Spleen (tissue), 7 donors: Measurements from ENCODE around the gene NEO1.

ENCODE experiments used
- CTCF ChIP-seq, 11 experiments: fragments of 200-600 bp in 7 of 11; fragments of 450-650 bp in 4 of 11; sonication (generic) in 4 of 11; IDR thresholded peaks in 8 of 11; conservative IDR thresholded peaks in 3 of 11; 1 replicate in 7 of 11; 2 replicates in 4 of 11; pipeline versions ENCODE4 v1.4.0 to v1.8.0; 2016 to 2021; ENCODE audit warnings: antibody characterized with exemption in 11 of 11, inconsistent platforms in 4 of 11, mild to moderate bottlenecking in 1 of 11
- POLR2A ChIP-seq, 3 donors: fragments of 450-650 bp; IDR thresholded peaks; one replicate each; pipeline ENCODE4 v1.5.1; 2017; ENCODE audit warnings: antibody characterized with exemption in 3 of 3, mild to moderate bottlenecking in 1 of 3
- POLR2AphosphoS5 ChIP-seq, 3 donors: sonication (generic); formaldehyde crosslinking; IDR thresholded peaks; one replicate each; pipeline ENCODE4 v1.5.1; 2017; ENCODE audit warnings: antibody characterized with exemption in 3 of 3
- donor health status: DM: no; HTN: no; CAD: no; lungs with moderate emphysema.
- donor health status: DM: no; HTN: no; CAD: no.
- donor health status: DM: no; HTN: no; CAD: no.

GRCh38 chr15:73014904-73015303, 37.4 kb upstream of the NEO1 start:
- no peak for TF ChIP-seq POLR2A (IDR thresholded peaks at IDR 0.05)
- TF ChIP-seq CTCF (IDR thresholded peaks at IDR 0.05 in 8 of 11, conservative IDR thresholded peaks at IDR 0.05 in 3 of 11): no peak
- no peak for TF ChIP-seq POLR2AphosphoS5 (IDR thresholded peaks at IDR 0.05)
